ENCODE measurements around the gene HYAL3. TPM values are rescaled to one million over a fixed set of nuclear protein-coding genes. Genes with fewer than 3 reads are reported as not detected.

The HYAL3 gene
- total and polyA plus RNA-seq, 2 of the 13 experiments (the other 11 are each of a cell fraction or from before 2014, with no cell fraction given), result 5.5 to 10.4 TPM

DNA sequence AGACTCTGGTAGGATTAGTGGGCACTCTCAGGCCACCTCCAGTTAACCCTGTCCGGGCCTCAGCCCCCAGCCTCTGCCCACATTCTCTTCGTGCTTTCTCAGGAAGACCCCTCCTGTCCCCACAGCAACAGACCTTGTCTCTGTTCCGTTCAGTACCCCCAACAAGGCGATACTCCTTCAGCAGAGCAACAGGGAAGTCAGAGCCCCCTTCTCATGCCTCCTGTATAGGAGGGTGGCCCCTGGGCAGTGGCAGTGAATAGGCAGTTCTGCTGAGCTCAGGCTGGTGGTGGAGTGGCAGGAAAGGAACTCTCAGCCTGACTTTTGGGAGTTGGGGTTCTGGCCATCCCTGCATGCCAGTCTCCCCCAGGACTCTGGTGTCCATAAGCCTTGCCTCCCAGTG is 29.7 kb downstream of the HYAL3 start:
- ChIA-PET POLR2A (interaction anchor here (1.0 to 5.5 kb wide), 13 partner anchors 8 to 74 kb away, joined by 3 to 155 read pairs (median 8); partner anchors contain the start of genes GNAI2, HYAL2, HYAL3 and LSMEM2), CTCF (ENCODE audit: low intra/inter-chr PET ratio, low total read pairs) (interaction anchor here (1.2 kb wide), 1 partner anchor 9 kb away, joined by 3 read pairs; no protein-coding TSS in a partner anchor)
- no peak overlapping the region for H2AFZ ChIP-seq (ENCODE audit: low read length)
- BruUV-seq (replicated peaks), result no TSS peak
- in situ Hi-C loops (cut with HindIII; ENCODE audit: extremely low pct_ligation_motif_present, low pct_unique_long_range_greater_than_20kb) (no loop called here), intact Hi-C loops (cut with micrococcal nuclease; ENCODE audit: unreplicated experiment) (no loop called here)
- DNase-seq (ENCODE audit: low spot score) (no peak), FAIRE-seq (no peak), ATAC-seq (no peak)
- peak overlapping the region; percentile 71 to 88 (median 83) for H3K4me3 ChIP-seq (replicated peaks in 1 of 3; ENCODE audit: insufficient read depth in 1 of 3, low read depth in 2 of 3, low read length in 3 of 3)
- peak overlapping the region; percentile 94 for H3K9ac ChIP-seq (ENCODE audit: insufficient read depth, low read depth, low read length)
- peaks cover 88% of the 10 kb centered on the region for H3K4me1 ChIP-seq (ENCODE audit: insufficient read depth, low read length)
- WGBS (ENCODE audit: low lambda C conversion rate), result 0% methylated on average over 4 of the region's 4 CpGs
- H3K9me3 ChIP-seq (ENCODE audit: low read length), result no peaks in the 10 kb centered on the region
- H3K27ac ChIP-seq (ENCODE audit: extremely low read length, insufficient read depth, low read length), result peak overlapping the region; percentile 88
- H3K27me3 ChIP-seq (ENCODE audit: control insufficient read depth in 1 of 2, insufficient read depth in 2 of 2, low read length in 2 of 2), result no peaks in the 10 kb centered on the region; a peak in 1 of 5 replicates
- H3K4me2 ChIP-seq (ENCODE audit: low read depth, low read length), result peak overlapping the region; percentile 98
- peaks cover 0 to 8% of the 10 kb centered on the region in 2 experiments; a peak in 3 of 5 replicates for H3K36me3 ChIP-seq (replicated peaks in 1 of 2; ENCODE audit: control insufficient read depth in 1 of 2, insufficient read depth in 2 of 2, low read length in 2 of 2)
- peaks cover 33% of the 10 kb centered on the region for H3K79me2 ChIP-seq (ENCODE audit: insufficient read depth, low read length)
- no peaks in the 10 kb centered on the region; the same call in 1 of the 2 replicates for H4K20me1 ChIP-seq (ENCODE audit: insufficient read depth, low read length)
- TF ChIP-seq AGO2 (optimal IDR thresholded peaks at IDR 0.05; ENCODE audit: low read depth, low read length) (peak; percentile 10), ZNF331 (CRISPR knock-in tag; IDR thresholded peaks at IDR 0.05) (0 out of 2 replicates have a peak, but pooled peaks have one; percentile 6), CENPX (CRISPR knock-in tag; IDR thresholded peaks at IDR 0.05) (no peak), RCOR2 (CRISPR knock-in tag; IDR thresholded peaks at IDR 0.05) (no peak), SIN3A (IDR thresholded peaks at IDR 0.05; ENCODE audit: borderline replicate concordance, low read depth, low read length) (no peak), ZNF776 (CRISPR knock-in tag; IDR thresholded peaks at IDR 0.05) (0 out of 2 replicates have a peak, but pooled peaks have one; percentile 17), RBFOX2 (IDR thresholded peaks at IDR 0.05; ENCODE audit: low read depth, low read length) (peak; percentile 1; the same call in 1 of the 2 replicates), HDAC2 (CRISPR knock-in tag; IDR thresholded peaks at IDR 0.05) (no peak), CHCHD3 (CRISPR knock-in tag; IDR thresholded peaks at IDR 0.05) (0 out of 2 replicates have a peak, but pooled peaks have one; percentile 41), KDM5B (CRISPR knock-in tag; IDR thresholded peaks at IDR 0.05; ENCODE audit: borderline replicate concordance) (peak; percentile 5; the same call in 1 of the 2 replicates), MAZ (IDR thresholded peaks at IDR 0.05; ENCODE audit: borderline replicate concordance, low read depth, low read length) (no peak), MAZ (CRISPR knock-in tag; IDR thresholded peaks at IDR 0.05; ENCODE audit: low read depth) (0 out of 2 replicates have a peak, but pooled peaks have one; percentile 5), FOXC1 (CRISPR knock-in tag; IDR thresholded peaks at IDR 0.05; ENCODE audit: borderline replicate concordance) (peak; percentile 32; the same call in 1 of the 2 replicates), ZNF546 (CRISPR knock-in tag; conservative IDR thresholded peaks at IDR 0.05) (0 out of 2 replicates have a peak, but pooled peaks have one; percentile 52), MBD4 (IDR thresholded peaks at IDR 0.05; ENCODE audit: borderline replicate concordance, low read length) (no peak), ZNF451 (CRISPR knock-in tag; IDR thresholded peaks at IDR 0.05) (0 out of 2 replicates have a peak, but pooled peaks have one; percentile 34), ZNF652 (CRISPR knock-in tag; IDR thresholded peaks at IDR 0.05; ENCODE audit: borderline replicate concordance, low read depth) (peak; percentile 38; the same call in 1 of the 2 replicates)
- TF ChIP-seq, protein P1, sequence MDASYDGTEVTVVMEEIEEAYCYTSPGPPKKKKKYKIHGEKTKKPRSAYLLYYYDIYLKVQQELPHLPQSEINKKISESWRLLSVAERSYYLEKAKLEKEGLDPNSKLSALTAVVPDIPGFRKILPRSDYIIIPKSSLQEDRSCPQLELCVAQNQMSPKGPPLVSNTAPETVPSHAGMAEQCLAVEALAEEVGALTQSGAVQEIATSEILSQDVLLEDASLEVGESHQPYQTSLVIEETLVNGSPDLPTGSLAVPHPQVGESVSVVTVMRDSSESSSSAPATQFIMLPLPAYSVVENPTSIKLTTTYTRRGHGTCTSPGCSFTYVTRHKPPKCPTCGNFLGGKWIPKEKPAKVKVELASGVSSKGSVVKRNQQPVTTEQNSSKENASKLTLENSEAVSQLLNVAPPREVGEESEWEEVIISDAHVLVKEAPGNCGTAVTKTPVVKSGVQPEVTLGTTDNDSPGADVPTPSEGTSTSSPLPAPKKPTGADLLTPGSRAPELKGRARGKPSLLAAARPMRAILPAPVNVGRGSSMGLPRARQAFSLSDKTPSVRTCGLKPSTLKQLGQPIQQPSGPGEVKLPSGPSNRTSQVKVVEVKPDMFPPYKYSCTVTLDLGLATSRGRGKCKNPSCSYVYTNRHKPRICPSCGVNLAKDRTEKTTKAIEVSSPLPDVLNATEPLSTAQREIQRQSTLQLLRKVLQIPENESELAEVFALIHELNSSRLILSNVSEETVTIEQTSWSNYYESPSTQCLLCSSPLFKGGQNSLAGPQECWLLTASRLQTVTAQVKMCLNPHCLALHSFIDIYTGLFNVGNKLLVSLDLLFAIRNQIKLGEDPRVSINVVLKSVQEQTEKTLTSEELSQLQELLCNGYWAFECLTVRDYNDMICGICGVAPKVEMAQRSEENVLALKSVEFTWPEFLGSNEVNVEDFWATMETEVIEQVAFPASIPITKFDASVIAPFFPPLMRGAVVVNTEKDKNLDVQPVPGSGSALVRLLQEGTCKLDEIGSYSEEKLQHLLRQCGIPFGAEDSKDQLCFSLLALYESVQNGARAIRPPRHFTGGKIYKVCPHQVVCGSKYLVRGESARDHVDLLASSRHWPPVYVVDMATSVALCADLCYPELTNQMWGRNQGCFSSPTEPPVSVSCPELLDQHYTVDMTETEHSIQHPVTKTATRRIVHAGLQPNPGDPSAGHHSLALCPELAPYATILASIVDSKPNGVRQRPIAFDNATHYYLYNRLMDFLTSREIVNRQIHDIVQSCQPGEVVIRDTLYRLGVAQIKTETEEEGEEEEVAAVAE (CRISPR knock-in tag; IDR thresholded peaks at IDR 0.05; ENCODE audit: borderline replicate concordance), result no peak
- TF ChIP-seq, protein P2, sequence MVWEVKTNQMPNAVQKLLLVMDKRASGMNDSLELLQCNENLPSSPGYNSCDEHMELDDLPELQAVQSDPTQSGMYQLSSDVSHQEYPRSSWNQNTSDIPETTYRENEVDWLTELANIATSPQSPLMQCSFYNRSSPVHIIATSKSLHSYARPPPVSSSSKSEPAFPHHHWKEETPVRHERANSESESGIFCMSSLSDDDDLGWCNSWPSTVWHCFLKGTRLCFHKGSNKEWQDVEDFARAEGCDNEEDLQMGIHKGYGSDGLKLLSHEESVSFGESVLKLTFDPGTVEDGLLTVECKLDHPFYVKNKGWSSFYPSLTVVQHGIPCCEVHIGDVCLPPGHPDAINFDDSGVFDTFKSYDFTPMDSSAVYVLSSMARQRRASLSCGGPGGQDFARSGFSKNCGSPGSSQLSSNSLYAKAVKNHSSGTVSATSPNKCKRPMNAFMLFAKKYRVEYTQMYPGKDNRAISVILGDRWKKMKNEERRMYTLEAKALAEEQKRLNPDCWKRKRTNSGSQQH (CRISPR knock-in tag; IDR thresholded peaks at IDR 0.05; ENCODE audit: low read depth), result 0 out of 2 replicates have a peak, but pooled peaks have one; percentile 48
